Natural killer cell (primary cell): ENCODE data around the gene OLFML2B. TPM values are rescaled to one million over a fixed set of nuclear protein-coding genes. Genes with fewer than 3 reads are reported as not detected.

Source experiments
- ATAC-seq, 3 donors: fragments of 150-1000 bp in 2 of 3; fragments of 200-7000 bp in 1 of 3; cut with Tn5 transposase; 1 replicate in 1 of 3; 2 replicates in 2 of 3; pipeline ENCODE4 v1.10.0; 2021; ENCODE audit warnings: mild to moderate bottlenecking in 2 of 3, moderate library complexity in 2 of 3
- DNase-seq, 2 donors: peaks; one replicate each; pipeline versions ENCODE4 v3.0.0 to v3.0.0-alpha.2; 2013 to 2021; ENCODE audit warnings: mixed read lengths in 1 of 2
- H3K27ac ChIP-seq: one replicate; pipeline ENCODE4 v1.5.1; 2013; ENCODE audit warnings: mild to moderate bottlenecking, low read length
- H3K27me3 ChIP-seq: one replicate; pipeline ENCODE4 v1.6.1; 2013; ENCODE audit warnings: low read length; ENCODE audit not compliant: control insufficient read depth, insufficient read depth
- H3K36me3 ChIP-seq: one replicate; pipeline ENCODE4 v1.6.1; 2013; ENCODE audit warnings: low read length; ENCODE audit not compliant: control insufficient read depth, insufficient read depth
- H3K4me1 ChIP-seq: one replicate; pipeline ENCODE4 v1.6.1; 2013; ENCODE audit warnings: low read length; ENCODE audit not compliant: control insufficient read depth, insufficient read depth
- H3K4me3 ChIP-seq: one replicate; pipeline ENCODE4 v1.5.1; 2013; ENCODE audit warnings: low read length
- H3K9me3 ChIP-seq: one replicate; pipeline ENCODE4 v1.6.1; 2013; ENCODE audit warnings: low read length; ENCODE audit not compliant: control insufficient read depth, insufficient read depth
- H3K27ac Mint-ChIP-seq, 2 donors: one replicate each; pipeline ENCODE4 v1.8.0; 2022; ENCODE audit warnings: mild to moderate bottlenecking in 2 of 2, mixed read lengths in 2 of 2, moderate library complexity in 1 of 2
- H3K27me3 Mint-ChIP-seq, 2 donors: one replicate each; pipeline ENCODE4 v1.8.0; 2022; ENCODE audit warnings: low read depth in 2 of 2, mixed read lengths in 2 of 2
- H3K36me3 Mint-ChIP-seq: one replicate; pipeline ENCODE4 v1.8.0; 2022; ENCODE audit warnings: mixed read lengths
- H3K4me1 Mint-ChIP-seq, 2 donors: one replicate each; pipeline ENCODE4 v1.8.0; 2022; ENCODE audit warnings: mixed read lengths in 2 of 2
- H3K4me3 Mint-ChIP-seq: one replicate; pipeline ENCODE4 v1.8.0; 2022; ENCODE audit warnings: mild to moderate bottlenecking, moderate library complexity, mixed read lengths
- H3K9me3 Mint-ChIP-seq, 2 donors: one replicate each; pipeline ENCODE4 v1.8.0; 2022; ENCODE audit warnings: mixed read lengths in 2 of 2
- CTCF ChIP-seq: fragments of 200-600 bp; IDR thresholded peaks from one replicate; pipeline ENCODE4 v1.8.0; 2022; ENCODE audit warnings: antibody characterized with exemption
- WGBS: methylation state at CpG from one replicate; pipeline ENCODE4 v1.1.7; 2013; ENCODE audit warnings: missing lambda C conversion rate; ENCODE audit not compliant: insufficient coverage; 5-methylcytosine and 5-hydroxymethylcytosine counted together
- intact Hi-C: fragments of 100-400 bp; cut with micrococcal nuclease; formaldehyde crosslinking; loops from one replicate; pipeline ENCODE4 v1.14.2; 2022
- total RNA-seq, 4 donors: library from RNA; stranded (reverse); fragments of 120-200 nt in 1 of 4; gene quantifications; one replicate each; pipeline versions ENCODE4 v1.2.3 to v1.2.4, GENCODE V29; 2013 to 2022

The OLFML2B gene
- total RNA-seq, 3 donors from 2014 or later (not counting 1 experiment from before 2014, with no cell fraction given) = 0.33 TPM; not detected in 2

GRCh38 chr1:162011337-162012012, 12.2 kb downstream of the OLFML2B start:
- intact Hi-C loops = no loop called here
- 86% methylated on average over 5 of the region's 9 CpGs for WGBS
- no peaks in the 10 kb centered on the region for H3K4me1 ChIP-seq
- H3K27me3 ChIP-seq = no peaks in the 10 kb centered on the region
- DNase-seq (no peak), ATAC-seq (no peak)
- no peak overlapping the region for H3K4me3 Mint-ChIP-seq
- no peaks in the 10 kb centered on the region for H3K9me3 ChIP-seq
- H3K27ac Mint-ChIP-seq = no peak overlapping the region
- no peaks in the 10 kb centered on the region for H3K9me3 Mint-ChIP-seq
- H3K4me3 ChIP-seq = no peak overlapping the region
- H3K4me1 Mint-ChIP-seq = no peaks in the 10 kb centered on the region
- no peaks in the 10 kb centered on the region for H3K36me3 ChIP-seq
- no peak overlapping the region for H3K27ac ChIP-seq
- TF ChIP-seq CTCF = no peak
- peaks cover 12 to 13% of the 10 kb centered on the region in 2 donors for H3K27me3 Mint-ChIP-seq
- no peaks in the 10 kb centered on the region for H3K36me3 Mint-ChIP-seq

DNA sequence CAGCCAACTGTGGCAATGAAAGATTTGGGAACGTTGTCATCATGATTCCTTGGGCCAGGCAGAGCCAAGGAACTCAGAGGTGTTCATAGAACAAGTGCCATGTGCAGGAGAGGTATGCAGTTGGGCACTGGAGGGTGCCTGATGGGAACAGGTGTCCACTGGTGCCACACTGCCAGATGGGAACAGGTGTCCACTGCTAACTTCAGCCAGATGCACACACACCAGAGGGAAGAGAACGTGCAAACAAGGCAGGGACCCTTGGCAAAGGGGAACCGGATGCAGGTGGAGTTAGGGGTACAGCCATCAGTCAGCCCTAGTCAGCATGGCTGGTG, 13.5 kb downstream of the OLFML2B start:
- H3K36me3 ChIP-seq = no peaks in the 10 kb centered on the region

GRCh38 chr1:162009501-162010174, 14.0 kb downstream of the OLFML2B start:
- Histone ChIP-seq H3K9me3 (no peaks in the 10 kb centered on the region), H3K27ac (no peak overlapping the region), H3K36me3 (no peaks in the 10 kb centered on the region), H3K27me3 (no peaks in the 10 kb centered on the region), H3K4me1 (no peaks in the 10 kb centered on the region), H3K4me3 (no peak overlapping the region)
- Mint-ChIP-seq H3K4me1 (no peaks in the 10 kb centered on the region), H3K4me3 (no peak overlapping the region), H3K27ac (no peak overlapping the region), H3K27me3 (peaks cover 12% of the 10 kb centered on the region in 2 donors), H3K9me3 (no peaks in the 10 kb centered on the region), H3K36me3 (no peaks in the 10 kb centered on the region)
- ATAC-seq (no peak), DNase-seq (no peak)
- 81% methylated on average over 9 of the region's 9 CpGs for WGBS
- intact Hi-C loops = no loop called here
- no peak for TF ChIP-seq CTCF

More for the DNA sequence above, 13.5 kb downstream of the OLFML2B start:
- H3K36me3 Mint-ChIP-seq = no peaks in the 10 kb centered on the region
- H3K27me3 Mint-ChIP-seq = peaks cover 7 to 8% of the 10 kb centered on the region in 2 donors
- no peak for TF ChIP-seq CTCF
- no peaks in the 10 kb centered on the region for H3K4me1 ChIP-seq
- ATAC-seq (no peak), DNase-seq (no peak)
- H3K4me1 Mint-ChIP-seq = no peaks in the 10 kb centered on the region
- H3K4me3 Mint-ChIP-seq = no peak overlapping the region
- 81% methylated on average over 3 of the region's 3 CpGs for WGBS
- no peak overlapping the region for H3K4me3 ChIP-seq
- no peaks in the 10 kb centered on the region for H3K27me3 ChIP-seq
- intact Hi-C loops = no loop called here
- H3K9me3 Mint-ChIP-seq = no peaks in the 10 kb centered on the region
- H3K27ac Mint-ChIP-seq = no peak overlapping the region
- no peak overlapping the region for H3K27ac ChIP-seq
- no peaks in the 10 kb centered on the region for H3K9me3 ChIP-seq
